ENCODE results near the gene TESK1.
"Not testable (repeated sequence)": the region's sequence is repeated elsewhere in the genome, so short reads cannot be mapped to it uniquely, and the experiment has no call there.

Gene TESK1
- 25.2 to 25.8 reads per million in 2 donors for total RNA-seq

- DNase-seq, result peak; percentile 73
These were observed at the start of gene TESK1 for GRCh38 chr9:35604578-35605350. TESK1 (plus strand) TSS chr9:35605262; CDS start chr9:35605620, 358 bp downstream.

GRCh38 chr9:35555881-35556280 lies 49.2 kb upstream of the TESK1 start:
- no peak for DNase-seq

- DNase-seq, result no peak
These were observed 48.3 kb upstream of the TESK1 start for GRCh38 chr9:35556776-35557175.

GRCh38 chr9:35557320-35557719 lies 47.7 kb upstream of the TESK1 start:
- no peak for DNase-seq

- no peak for DNase-seq
These were observed 46.9 kb upstream of the TESK1 start for GRCh38 chr9:35558185-35558584.

GRCh38 chr9:35559792-35560530 lies 45.1 kb upstream of the TESK1 start:
- no peak for DNase-seq

GRCh38 chr9:35560625-35561337 lies 44.3 kb upstream of the TESK1 start:
- DNase-seq, result no peak

- no peak for DNase-seq
These were observed 43.4 kb upstream of the TESK1 start for GRCh38 chr9:35561468-35562261.

GRCh38 chr9:35562895-35563780 lies 41.9 kb upstream of the TESK1 start:
- DNase-seq, result no peak

GRCh38 chr9:35563791-35564197 lies 41.3 kb upstream of the TESK1 start:
- no peak for DNase-seq

GRCh38 chr9:35564658-35565061 lies 40.4 kb upstream of the TESK1 start:
- no peak for DNase-seq

- no peak for DNase-seq
These were observed 38.6 kb upstream of the TESK1 start for GRCh38 chr9:35566417-35566816.

GRCh38 chr9:35568196-35568595 lies 36.9 kb upstream of the TESK1 start:
- DNase-seq, result no peak

- DNase-seq, result no peak
These were observed 35.9 kb upstream of the TESK1 start for GRCh38 chr9:35569206-35569605.

GRCh38 chr9:35570709-35571504 lies 34.2 kb upstream of the TESK1 start:
- DNase-seq, result no peak

- DNase-seq, result no peak
These were observed 30.4 kb upstream of the TESK1 start for GRCh38 chr9:35574578-35575122.

GRCh38 chr9:35575478-35575877 lies 29.6 kb upstream of the TESK1 start:
- no peak for DNase-seq

- no peak for DNase-seq
These were observed 27.6 kb upstream of the TESK1 start for GRCh38 chr9:35577486-35577885.

- DNase-seq, result no peak
These were observed 25.9 kb upstream of the TESK1 start for GRCh38 chr9:35579130-35579529.

- not testable (repeated sequence) for DNase-seq
These were observed 25.3 kb upstream of the TESK1 start for GRCh38 chr9:35579659-35580227.

Measured in T-helper 9 cell (primary cell).